Measurements from ENCODE around the gene PUS7. TPM values are rescaled to one million over a fixed set of nuclear protein-coding genes. Genes with fewer than 3 reads are reported as not detected.

The PUS7 gene
- total and polyA plus RNA-seq, 2 donors (not counting 3 experiments of a cell fraction or from before 2014, with no cell fraction given), result 15.8 to 33.9 TPM

DNA sequence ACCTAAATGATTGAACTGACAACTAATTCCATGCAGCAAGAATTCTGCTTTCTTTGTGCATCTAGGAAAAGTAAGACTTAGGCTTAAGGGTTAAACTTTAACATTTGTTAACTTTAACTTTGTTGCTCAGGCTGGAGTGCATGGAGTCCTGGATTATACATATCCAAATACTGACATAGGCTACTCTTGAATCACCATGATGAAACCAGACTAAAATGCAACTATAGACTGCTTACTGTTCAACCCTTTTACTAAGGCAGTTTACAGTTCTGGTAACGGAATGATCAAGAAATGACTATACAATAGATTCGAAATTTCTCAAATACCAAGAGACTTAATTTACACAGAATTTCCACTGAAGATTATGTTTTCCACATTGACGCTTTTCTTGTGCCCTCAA lies 52.0 kb downstream of the PUS7 start:
- no peaks in the 10 kb centered on the region for H3K9me1 ChIP-seq (replicated peaks; ENCODE audit: control insufficient read depth, extremely low read depth, insufficient read depth, low read length)
- no peak overlapping the region for H2AFZ ChIP-seq (ENCODE audit: low read depth, low read length)
- no peak overlapping the region for H3K9ac ChIP-seq (replicated peaks; ENCODE audit: extremely low read depth, insufficient read depth, low read length)
- no peaks in the 10 kb centered on the region for H3K9me3 ChIP-seq (replicated peaks; ENCODE audit: control insufficient read depth, insufficient read depth, low read length)
- intact Hi-C loops (cut with micrococcal nuclease), result no loop called here
- FAIRE-seq (no peak), DNase-seq (ENCODE audit: low read depth, low spot score) (no peak)
- H3K27ac ChIP-seq (ENCODE audit: insufficient read depth, low read depth, low read length), result no peak overlapping the region
- H4K20me1 ChIP-seq (replicated peaks; ENCODE audit: control insufficient read depth, extremely low read depth, insufficient read depth, low read length), result no peaks in the 10 kb centered on the region
- H3K79me2 ChIP-seq (ENCODE audit: control insufficient read depth, insufficient read depth, low read length), result no peaks in the 10 kb centered on the region
- no peaks in the 10 kb centered on the region for H3K4me1 ChIP-seq (ENCODE audit: control insufficient read depth, extremely low read depth, insufficient read depth, low read length)
- TF ChIP-seq GATA2 (IDR thresholded peaks at IDR 0.05; ENCODE audit: insufficient read depth, insufficient read length, low read depth, low read length), result no peak
- no peak for TF ChIP-seq FOS (IDR thresholded peaks at IDR 0.05; ENCODE audit: borderline replicate concordance, insufficient read depth, low read length)
- TF ChIP-seq, protein P1, sequence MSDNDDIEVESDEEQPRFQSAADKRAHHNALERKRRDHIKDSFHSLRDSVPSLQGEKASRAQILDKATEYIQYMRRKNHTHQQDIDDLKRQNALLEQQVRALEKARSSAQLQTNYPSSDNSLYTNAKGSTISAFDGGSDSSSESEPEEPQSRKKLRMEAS (IDR thresholded peaks at IDR 0.05; ENCODE audit: insufficient read depth, insufficient read length), result no peak
- TF ChIP-seq POLR2AphosphoS5 (IDR thresholded peaks at IDR 0.05; ENCODE audit: insufficient read depth, low read depth, low read length), result no peak
- TF ChIP-seq MYC (IDR thresholded peaks at IDR 0.05; ENCODE audit: low read depth, low read length), result no peak
- TF ChIP-seq JUN (IDR thresholded peaks at IDR 0.05; ENCODE audit: borderline replicate concordance, insufficient read depth, insufficient read length, low read depth), result no peak
- no peak for TF ChIP-seq EZH2 (IDR thresholded peaks at IDR 0.05; ENCODE audit: borderline replicate concordance, low read depth, low read length, severe bottlenecking)
- TF ChIP-seq, protein P2, sequence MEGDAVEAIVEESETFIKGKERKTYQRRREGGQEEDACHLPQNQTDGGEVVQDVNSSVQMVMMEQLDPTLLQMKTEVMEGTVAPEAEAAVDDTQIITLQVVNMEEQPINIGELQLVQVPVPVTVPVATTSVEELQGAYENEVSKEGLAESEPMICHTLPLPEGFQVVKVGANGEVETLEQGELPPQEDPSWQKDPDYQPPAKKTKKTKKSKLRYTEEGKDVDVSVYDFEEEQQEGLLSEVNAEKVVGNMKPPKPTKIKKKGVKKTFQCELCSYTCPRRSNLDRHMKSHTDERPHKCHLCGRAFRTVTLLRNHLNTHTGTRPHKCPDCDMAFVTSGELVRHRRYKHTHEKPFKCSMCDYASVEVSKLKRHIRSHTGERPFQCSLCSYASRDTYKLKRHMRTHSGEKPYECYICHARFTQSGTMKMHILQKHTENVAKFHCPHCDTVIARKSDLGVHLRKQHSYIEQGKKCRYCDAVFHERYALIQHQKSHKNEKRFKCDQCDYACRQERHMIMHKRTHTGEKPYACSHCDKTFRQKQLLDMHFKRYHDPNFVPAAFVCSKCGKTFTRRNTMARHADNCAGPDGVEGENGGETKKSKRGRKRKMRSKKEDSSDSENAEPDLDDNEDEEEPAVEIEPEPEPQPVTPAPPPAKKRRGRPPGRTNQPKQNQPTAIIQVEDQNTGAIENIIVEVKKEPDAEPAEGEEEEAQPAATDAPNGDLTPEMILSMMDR (IDR thresholded peaks at IDR 0.05; ENCODE audit: extremely low read depth in 1 of 2, insufficient read depth in 1 of 2, low read depth in 1 of 2, low read length in 2 of 2), result no peak
- no peak for TF ChIP-seq POLR2A (IDR thresholded peaks at IDR 0.05; ENCODE audit: low read depth, low read length)
- no peak overlapping the region for H3K4me2 ChIP-seq (ENCODE audit: insufficient read depth, low read length)
- H3K36me3 ChIP-seq (ENCODE audit: control insufficient read depth in 2 of 2, extremely low read depth in 1 of 2, insufficient read depth in 2 of 2, low read length in 2 of 2), result peaks cover 3% of the 10 kb centered on the region in 2 experiments
- ChIA-PET POLR2A (no interaction called here), CTCF (no interaction called here)
- H3K4me3 ChIP-seq (replicated peaks in 1 of 3; ENCODE audit: insufficient read depth in 1 of 3, low read depth in 1 of 3, low read length in 3 of 3), result no peak overlapping the region
- no TSS peak for BruUV-seq (replicated peaks)
- dilution Hi-C loops (cut with MboI; ENCODE audit: extremely low pct_ligation_motif_present, low sequenced_read_pairs), result no loop called here
- H3K27me3 ChIP-seq (ENCODE audit: control insufficient read depth in 2 of 2, insufficient read depth in 2 of 2, low read length in 2 of 2), result no peaks in the 10 kb centered on the region

Measured in endothelial cell of umbilical vein (primary cell).